ENCODE results near the gene BNIPL.

The BNIPL gene

DNA sequence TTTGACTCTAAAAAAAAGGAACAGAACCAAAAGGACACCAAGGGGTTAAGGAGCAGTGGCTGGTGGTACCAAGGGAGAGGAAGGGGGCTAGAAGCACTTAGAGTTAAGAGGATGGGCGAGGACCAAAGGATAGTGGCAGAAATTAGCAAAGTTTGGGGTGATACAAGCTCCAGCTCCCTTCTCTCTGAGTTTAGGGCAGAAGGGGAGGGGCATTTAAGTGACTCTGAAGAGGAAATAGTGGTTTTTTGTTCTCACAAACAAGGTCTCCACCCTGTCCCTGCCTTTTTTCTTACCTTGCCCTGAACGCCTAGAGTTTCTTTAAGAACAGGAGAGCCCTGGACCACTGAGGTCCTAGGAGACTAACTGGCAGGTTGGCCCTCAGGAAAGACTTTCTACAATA is 19.8 kb downstream of the BNIPL start:
- no peak for FAIRE-seq

DNA sequence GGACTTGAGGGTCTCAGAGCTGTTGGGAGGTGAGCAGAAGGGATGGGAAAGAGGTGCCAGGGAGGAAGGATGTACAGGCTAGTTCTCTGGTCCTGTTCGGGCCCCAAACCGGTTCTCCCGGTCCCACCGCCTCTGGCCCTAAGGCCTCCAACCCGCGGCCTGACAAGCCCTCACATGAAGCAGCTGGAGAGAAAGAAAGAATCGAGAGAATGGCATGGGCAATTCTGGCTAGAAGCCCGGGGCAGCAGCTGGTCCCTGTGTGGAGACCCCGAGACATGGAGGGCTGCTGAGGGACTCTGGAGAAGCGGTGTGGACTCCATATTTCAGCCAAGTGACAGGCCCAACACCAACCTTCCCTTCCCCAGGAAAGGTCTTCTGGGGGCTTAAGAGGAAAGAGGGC is 22.3 kb downstream of the BNIPL start:
- DNase-seq (ENCODE audit: low spot score): no peak

More for the DNA sequence above, 19.8 kb downstream of the BNIPL start:
- no peak for DNase-seq (ENCODE audit: low spot score)

DNA sequence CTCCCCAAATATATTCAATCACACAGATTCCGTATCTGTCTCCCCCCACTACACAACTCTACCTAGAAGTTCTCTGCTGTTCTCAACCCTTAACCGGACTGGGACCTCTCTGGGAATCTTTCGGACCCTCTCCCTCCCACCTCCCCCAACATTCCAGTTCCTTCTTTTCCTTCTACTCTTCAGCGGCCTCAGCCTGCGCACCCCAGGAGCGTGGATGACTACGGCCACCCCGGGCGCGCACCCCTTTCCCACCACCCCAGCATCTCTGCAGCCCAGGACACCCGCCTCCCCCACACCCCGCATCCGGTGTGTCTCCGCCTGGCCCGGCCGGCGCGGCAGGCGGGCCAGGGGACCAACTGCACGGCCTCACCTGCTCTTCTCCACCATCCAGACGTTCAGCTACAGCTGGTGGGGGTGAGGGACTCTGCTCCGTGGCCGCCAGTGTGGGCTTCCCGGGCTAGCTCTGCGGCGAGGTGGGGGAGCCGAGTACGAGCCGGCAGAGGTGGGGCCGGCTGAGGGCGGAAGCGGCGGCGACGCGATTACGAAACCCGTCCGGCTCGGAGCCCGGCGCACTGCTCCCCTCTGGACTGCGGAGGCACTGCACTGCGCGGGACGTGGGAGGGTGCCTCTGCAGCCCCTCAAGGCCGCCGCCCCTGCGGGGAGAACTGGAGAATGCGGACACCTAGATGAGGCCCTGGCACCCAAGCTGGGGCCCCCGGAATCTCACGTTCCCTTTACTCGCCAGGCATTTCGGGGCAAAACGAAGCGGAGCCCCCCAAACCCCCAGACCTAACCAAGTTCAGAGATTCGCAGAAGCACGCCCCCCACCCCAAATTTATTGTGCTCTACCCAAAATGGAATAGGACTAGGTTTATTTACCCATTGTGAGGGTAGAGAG is 23.0 kb downstream of the BNIPL start, which contains the start of gene CDC42SE1:
TSS of gene CDC42SE1 (minus strand) at position 514 of the 898 bp plus-strand sequence. CDS start 3,892 bp downstream, outside the sequence.
- DNase-seq (ENCODE audit: low spot score): peak; percentile 94
- FAIRE-seq: no peak

More for the DNA sequence above, 22.3 kb downstream of the BNIPL start:
- no peak for FAIRE-seq

DNA sequence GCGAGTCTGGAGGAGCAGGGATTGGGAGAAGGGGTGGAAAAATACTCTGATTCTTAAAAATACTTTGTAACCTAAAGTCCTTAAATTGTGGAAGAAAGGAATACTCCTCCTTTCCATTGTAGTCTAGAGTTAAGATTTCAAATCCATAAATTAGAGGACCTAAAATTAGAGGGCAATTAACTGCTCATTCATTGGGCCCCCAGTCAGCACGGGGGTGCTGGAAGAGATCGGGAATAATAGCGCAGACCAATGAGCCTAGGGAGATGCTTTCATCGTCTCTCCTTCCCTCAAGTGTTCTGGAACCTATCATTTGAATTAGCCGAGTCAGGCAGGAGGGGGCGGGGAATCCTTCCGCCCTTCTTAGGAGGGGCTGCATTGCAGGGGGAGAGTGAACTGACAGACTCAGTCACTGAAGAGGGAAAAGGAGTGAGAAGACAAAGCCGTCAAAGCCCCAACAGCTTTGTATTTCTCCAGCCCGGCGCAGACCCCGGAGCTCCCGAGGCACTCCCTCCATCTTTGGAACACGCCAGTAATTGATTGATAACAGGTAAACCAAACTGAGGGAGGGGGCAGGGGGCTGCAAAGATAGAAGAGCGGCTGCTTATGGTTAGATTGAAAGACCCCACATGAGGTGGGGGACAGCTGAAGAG is 23.7 kb downstream of the BNIPL start, which contains the start of gene MLLT11:
TSS of gene MLLT11 (plus strand) at position 391 of the 650 bp plus-strand sequence. CDS start 6,828 bp downstream, outside the sequence.
- FAIRE-seq (no peak), DNase-seq (ENCODE audit: low spot score) (peak; percentile 59)

GRCh38 chr1:151060657-151061421 is 24.5 kb downstream of the BNIPL start:
- FAIRE-seq: no peak
- DNase-seq (ENCODE audit: low spot score): no peak

GRCh38 chr1:151061704-151062103 is 25.3 kb downstream of the BNIPL start:
- DNase-seq (ENCODE audit: low spot score) (no peak), FAIRE-seq (no peak)

- DNase-seq (ENCODE audit: low spot score) (peak; percentile 45), FAIRE-seq (no peak)
Measured at GRCh38 chr1:151062741-151063371, 26.5 kb downstream of the BNIPL start.

DNA sequence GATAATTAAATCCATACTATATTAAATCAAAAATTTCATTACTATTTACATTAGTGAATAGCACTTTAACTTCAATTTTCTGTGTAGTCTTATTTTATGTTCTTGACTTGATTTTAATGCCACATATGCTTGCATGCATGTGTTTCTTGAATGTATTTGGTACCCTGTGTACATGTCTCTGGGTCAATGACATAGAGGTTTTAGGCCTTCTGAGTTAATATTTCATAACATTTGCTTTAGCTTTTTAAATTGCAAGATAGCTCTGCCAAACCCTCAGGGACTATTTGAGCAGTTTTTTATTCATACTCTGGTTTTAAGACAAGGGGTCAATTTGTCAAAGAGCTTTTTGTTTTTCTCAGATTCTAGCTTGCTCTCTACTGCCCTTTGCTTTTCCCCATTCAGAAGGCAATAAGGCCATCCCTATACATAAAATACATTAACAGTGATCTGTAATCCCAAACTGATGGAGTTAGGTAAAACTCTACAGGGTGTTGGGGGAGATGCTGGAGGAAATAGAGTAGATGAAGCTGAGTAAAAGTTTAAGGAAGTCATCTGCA is 28.8 kb downstream of the BNIPL start:
- FAIRE-seq (no peak), DNase-seq (ENCODE audit: low spot score) (no peak)

DNA sequence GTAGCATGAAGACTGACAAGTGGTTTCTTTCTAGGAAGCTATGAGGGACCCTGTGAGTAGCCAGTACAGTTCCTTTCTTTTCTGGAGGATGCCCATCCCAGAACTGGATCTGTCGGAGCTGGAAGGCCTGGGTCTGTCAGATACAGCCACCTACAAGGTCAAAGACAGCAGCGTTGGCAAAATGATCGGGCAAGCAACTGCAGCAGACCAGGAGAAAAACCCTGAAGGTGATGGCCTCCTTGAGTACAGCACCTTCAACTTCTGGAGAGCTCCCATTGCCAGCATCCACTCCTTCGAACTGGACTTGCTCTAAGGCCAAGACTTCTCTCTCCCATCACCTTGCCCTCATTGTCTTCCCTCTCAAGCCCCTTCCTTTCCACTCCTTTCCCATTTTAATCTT is 30.8 kb downstream of the BNIPL start:
- FAIRE-seq (no peak), DNase-seq (ENCODE audit: low spot score) (no peak)

DNA sequence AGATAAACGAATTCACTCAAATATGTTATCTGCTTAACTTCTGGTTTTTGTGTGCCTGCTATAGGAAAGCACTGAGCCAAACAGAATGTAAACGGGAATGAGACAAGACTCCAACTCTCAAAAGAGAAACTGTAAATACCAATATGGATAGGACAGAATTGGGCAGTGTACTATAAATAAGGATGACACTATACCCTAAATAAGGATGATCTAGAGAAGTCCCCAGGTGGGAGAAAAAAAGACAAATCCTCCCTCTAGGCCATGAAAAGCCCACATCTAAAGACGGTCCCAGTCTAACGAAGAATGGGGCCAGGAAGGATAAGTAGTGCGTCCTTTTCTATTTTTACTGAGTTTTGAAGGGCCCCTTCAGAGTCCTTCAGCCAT is 32.7 kb downstream of the BNIPL start:
- DNase-seq (ENCODE audit: low spot score) (no peak), FAIRE-seq (no peak)

DNA sequence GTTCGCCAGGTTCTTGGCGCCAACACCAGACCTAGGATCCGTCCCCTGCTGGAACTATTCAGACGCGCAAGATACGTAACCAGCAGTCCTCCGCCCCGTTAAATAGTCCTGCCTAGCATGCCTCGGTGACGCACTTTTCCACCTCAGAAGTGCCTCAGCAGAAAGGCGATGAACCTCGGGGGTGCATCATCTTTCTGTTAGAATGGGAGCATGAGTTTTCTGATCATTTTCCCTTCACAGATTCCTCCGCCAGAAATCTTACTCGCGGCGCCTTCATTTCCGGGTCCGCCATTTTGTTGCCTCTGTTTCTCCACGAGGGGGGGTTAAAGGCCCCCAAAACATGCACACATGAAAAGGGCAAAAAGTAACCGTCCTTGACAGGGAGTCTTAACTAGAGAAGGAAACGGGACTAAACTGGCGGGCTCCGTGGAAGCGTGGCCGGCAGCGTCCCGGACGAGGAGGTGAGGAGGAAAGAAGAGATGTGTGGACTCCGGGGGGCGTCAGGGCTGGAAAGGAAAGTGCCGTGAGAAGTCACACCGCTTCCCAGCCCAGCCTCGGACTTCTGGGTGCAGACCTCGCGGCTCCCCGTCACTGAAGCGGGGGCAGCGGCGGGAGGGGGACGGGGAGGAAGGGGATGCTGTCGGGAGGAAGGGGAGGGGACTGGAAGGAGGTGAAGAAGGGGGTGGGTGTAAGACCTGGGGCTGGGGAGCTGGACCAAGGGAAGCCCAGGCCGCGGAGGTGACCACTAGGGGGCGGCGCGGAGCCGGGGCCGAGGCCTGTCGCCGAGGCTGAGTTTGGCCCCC is 34.3 kb downstream of the BNIPL start, which contains the start of gene GABPB2:
TSS of gene GABPB2 (plus strand) at position 288 of the 803 bp plus-strand sequence. CDS start 17,429 bp downstream, outside the sequence.
- no peak for FAIRE-seq
- DNase-seq (ENCODE audit: low spot score): peak; percentile 92

GRCh38 chr1:151072224-151072623 is 35.8 kb downstream of the BNIPL start:
- FAIRE-seq (no peak), DNase-seq (ENCODE audit: low spot score) (no peak)

DNA sequence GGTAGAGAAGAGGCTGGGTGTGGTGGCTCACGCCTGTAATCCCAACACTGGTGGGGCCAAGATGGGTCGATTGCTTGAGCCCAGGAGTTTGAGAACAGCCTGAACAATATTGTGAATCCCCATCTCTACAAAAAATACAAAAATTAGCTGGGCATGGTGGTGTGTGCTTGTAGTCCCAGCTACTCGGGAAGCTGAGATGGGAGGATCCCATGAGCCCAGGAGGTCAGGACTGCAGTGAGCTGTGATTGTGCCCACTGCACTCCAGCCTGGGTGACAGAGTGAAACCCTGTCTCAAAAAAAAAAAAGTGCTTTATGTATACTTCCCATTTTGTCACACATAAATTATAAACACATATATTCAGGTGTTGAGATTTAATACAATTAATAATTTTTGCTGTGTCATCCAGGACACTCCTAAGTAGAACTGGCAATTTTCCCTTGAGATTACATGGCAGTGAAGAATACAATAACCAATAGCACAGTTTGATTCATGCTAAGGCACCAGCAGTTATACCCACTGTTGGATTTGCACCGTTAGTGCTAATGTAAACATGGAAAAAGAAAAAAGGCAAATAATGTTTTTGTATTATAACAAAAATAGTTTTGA is 49.7 kb downstream of the BNIPL start:
- DNase-seq (ENCODE audit: low spot score) (no peak), FAIRE-seq (no peak)

Data from urothelium cell line (cell line).